Hematopoietic multipotent progenitor cell treated with erythropoietin and hydrocortisone succinate and interleukin-3 and kit ligand, for 4 days (in vitro differentiated cells): ENCODE measurements around the gene RGS1.

ENCODE experiments used
- DNase-seq: peaks from one replicate; pipeline ENCODE4 v3.0.0-alpha.2; 2015

The RGS1 gene

DNA sequence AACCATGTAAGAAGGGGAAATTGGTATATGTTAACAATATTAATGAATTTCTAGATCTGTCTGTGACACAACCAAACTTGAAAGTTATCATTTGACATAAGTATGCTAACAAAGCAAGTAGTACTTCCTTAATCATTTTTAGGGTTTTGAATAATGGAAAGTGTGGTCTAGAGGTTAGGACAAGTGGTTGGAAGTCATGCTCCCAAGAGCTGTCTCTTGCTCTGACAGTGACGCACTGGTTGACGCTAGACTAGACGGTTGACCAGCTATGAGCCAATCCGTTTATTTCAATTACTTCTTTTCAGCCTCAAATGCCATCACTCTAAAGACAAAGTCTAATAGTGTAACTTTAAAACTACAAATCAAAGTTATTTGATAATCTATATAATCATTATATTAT, 20.7 kb upstream of the RGS1 start:
- no peak for DNase-seq

DNA sequence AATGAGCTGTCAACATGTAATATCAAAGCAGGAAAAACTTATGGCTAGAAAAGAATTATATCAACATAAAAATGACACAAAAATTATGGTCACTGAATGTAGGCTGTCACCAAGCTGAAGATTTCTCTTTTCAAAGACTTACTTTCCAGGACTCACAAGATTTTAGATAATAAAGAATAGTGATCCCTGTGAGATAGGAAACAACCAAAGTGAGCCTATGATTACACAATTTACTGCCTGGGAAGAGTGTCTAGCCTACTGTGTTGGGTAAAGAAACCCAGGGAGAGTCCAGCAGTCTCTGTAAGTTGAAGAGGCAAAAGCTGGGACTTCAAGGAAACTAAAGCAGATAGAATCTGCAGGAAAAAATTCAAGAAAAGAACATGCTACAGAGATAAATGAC, 20.2 kb upstream of the RGS1 start:
- DNase-seq, result no peak

DNA sequence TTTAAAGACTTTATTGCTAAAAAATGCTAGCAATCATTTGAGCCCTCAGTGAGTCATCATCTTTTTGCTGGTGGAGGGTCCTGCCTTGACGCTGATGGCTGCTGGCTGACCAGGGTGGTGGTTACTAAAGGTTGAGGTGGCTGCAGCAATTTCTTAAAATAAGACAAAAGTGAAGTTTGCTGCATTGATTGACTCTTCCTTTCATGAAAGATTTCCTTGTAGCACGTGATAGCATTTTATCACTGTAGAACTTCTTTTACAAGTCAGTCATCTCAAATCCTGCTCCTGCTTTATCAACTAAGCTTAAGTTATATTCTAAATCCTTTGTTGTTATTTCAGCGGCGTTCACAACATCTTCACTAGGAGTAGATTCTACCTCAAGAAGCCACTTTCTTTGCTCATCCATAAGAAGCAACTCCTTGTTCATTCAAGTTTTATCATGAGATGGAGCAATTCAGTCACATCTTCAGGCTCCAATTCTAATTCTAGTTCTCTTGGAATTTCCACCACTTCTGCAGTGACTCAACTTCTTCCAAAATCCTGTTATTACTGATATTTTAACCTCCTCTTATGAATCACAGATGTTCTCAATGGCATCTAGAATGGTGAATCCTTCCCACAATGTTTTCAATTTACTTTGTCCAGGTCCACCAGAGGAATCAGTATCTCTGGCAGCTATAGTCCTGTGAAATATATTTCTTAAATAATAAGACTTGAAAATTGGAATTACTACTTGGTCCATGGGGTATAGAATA, 17.6 kb upstream of the RGS1 start:
- DNase-seq, result no peak

DNA sequence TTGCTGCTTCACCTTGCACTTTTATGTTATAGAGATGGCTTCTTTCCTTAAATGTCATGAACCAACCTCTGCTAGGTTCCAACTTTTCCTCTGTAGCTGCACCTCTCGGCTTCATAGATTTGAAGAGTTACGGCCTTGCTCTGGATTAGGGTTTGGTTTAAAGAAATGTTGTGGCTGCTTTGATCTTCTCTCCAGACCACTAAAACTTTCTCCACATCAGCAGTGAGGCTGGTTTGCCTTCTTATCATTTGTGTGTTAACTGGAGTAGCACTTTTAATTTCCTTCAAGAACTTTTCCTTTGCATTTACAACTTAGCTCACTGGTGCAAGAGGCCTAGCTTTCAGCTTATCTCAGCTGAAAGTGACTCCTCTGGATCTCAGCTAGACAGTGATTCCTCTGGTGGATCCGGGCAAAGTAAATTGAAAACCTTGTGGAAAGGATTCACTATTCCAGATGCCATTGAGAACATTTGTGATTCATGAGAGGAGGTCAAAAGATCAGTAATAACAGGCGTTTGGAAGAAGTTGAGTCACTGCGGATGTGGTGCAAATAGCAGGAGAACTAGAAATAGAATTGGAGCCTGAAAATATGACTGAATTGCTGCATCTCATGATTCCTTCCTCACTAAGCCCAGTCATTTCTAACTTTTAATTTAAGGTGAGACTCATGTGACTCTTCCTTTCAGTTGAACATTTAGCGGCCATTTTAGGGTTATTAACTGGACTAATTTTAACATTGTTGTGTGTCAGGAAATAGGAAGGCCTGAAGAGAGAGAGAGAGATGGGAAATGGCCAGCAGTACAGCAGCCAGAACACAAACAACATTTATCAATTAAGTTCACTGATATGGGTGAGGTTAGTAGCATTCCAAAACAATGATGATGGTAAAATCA, 16.2 kb upstream of the RGS1 start:
- no peak for DNase-seq

DNA sequence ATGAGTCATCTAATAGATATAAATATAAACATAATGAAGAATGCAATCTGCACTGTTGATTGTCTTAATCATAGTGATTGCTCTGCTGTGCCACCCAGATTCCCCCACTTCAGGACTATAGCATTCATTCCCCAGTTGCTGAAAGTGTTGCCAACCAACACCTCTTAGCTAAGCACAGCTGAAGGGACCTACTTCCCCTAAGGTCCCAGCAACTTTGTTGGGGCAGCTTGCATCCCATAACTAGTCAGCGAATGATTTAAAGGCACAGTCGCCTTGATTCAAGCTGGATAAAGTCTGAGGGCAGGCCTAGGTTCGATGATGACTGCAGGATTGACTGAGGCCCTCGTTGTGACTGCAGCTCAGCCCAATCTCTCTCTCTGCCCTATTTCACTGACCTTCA, 14.3 kb upstream of the RGS1 start:
- no peak for DNase-seq

DNA sequence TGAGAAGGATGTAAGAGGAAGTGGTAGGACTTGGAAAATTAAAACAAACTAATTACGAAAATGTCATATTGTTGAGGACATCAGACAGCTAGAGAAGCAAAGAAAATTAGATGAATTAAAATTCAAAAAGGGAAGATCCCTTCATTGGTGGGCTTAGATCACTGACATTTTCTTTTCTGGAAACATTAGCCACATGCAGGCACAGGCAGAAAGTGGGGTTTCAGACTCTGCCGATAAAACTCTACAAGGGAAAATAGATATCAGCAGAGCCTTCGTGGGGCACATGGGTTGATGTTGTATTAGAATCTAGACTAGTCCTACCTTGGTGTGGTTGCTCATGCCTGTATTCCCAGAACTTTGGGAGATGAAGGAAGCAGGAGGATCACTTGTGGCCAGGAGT, 12.4 kb upstream of the RGS1 start:
- no peak for DNase-seq

DNA sequence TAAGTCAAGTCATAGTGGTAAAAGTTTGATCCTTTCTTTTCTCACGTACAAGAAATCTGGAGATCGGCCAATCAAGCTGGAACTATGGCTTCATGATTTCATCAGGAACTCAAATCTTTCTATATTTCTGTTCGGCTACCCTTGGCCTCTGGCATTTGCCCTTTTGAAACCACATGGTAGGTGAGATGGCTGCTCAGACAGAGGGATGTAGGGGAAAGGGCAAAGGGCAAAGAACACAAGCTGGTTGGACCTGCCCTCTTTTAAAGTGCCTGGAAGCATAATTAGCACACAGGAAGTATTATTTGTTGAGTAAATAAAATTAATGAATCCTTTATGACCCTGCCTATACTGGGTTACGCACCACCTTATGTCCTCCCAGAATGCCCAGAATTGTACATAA, 11.5 kb upstream of the RGS1 start:
- DNase-seq, result no peak

DNA sequence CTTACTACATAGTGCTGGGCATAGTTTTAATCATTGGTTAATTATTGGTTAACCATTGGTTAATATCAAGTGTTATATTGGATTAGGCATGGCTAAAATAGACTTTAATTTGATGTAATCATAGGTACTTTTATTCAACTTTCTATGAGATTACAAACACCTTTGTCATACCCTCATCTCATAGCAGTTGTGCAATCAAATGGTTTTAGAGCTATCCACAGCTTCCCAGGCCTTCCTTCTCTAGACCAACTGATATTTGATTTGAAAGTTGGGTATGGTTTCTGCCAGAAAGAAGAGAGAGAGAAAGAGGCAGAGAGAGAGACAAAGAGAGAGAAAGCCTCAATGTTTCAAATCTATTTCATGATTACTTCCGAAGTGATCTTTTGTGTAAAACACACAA, 9.6 kb upstream of the RGS1 start:
- DNase-seq, result no peak

DNA sequence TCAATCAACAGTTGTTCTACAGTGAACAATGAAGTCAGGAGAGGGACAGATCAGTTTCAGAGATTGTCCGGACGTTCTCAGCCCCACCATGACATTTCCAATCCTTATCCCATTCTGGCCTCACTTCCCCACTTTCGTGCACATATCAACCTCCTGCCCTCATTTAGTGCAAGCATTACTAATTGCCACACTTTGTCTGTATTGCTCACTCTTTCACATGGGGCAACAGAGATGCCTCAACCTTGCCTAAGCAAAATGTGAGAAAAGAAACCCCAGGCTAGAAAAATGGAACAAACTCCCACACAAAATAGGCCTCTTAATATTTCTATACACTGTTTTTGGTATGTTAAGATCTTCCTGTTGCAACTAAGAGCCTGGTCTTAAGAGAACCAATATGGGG, 8.9 kb upstream of the RGS1 start:
- DNase-seq, result no peak

DNA sequence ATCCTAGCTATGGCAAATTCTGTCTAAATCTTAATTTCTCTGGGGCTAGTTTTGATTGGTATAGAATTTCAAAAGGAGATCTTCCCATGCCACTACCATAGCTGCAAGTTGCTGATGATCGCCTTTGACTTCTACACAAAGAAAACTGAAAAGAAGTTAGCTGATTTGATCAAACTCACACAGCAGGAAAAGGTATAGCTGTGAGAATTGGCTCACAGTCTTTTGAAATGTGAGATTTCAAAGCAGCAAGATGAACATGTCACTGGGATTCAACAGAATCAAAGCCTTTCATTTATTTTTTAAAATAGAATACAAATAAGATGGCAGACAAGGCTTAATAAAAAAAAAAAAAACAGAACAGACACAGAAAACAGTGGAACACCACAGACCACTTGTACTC, 7.5 kb upstream of the RGS1 start:
- no peak for DNase-seq

DNA sequence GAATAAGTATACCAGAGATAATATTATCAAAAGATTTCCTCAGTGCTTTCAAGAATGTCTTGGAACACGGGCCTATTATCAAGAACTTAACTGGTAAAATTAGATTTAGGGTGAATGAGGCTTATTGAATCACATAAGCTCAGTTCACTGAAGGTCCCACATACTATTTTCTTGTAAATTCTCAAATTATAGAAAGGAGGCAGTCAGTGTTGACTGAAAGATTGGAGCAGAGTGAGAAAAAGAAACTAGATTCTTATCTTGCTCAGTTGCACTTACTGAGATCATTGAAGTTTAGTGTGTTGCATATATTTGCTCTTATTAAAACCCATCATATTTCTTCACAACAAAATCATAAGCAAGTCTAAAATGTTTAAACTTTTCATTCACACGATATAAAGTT, 3.9 kb upstream of the RGS1 start:
- no peak for DNase-seq

DNA sequence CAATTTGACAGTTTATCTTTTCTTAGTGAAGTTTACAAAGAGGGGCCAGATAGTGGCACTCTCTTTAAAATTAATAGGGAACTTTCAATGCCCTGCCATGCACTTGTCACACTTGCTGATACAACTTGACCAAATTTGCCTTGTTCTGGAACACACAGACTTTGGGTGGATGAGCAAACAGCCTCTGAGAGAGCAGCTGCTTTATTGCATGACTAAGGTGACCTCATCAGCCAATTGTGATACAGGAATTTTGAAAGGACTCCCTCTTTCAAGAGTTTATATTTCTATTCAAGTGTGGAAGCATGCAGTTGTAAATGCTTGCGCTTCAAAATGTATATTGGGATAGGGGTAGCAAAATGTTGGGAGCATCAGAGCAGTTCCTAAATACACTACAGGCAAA, 2.1 kb upstream of the RGS1 start:
- DNase-seq, result peak; percentile 18

DNA sequence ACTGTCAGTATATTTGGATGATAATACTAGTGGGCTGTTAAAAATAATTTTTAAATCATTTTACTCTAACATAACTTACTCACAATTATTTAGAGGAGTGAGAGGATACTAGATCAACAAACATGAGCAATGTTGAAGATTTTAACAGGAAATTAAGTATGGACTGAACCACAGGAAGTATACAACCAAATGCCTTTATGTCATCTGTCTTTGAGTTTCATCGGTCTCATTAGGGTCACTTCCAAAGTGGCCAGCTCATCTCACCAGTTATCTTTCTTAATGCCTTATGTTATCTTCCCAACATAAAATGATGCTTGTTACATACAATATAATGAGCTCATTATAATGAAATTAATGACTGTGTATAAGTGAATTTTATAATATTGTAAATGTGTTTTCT, 1.5 kb upstream of the RGS1 start:
- no peak for DNase-seq

DNA sequence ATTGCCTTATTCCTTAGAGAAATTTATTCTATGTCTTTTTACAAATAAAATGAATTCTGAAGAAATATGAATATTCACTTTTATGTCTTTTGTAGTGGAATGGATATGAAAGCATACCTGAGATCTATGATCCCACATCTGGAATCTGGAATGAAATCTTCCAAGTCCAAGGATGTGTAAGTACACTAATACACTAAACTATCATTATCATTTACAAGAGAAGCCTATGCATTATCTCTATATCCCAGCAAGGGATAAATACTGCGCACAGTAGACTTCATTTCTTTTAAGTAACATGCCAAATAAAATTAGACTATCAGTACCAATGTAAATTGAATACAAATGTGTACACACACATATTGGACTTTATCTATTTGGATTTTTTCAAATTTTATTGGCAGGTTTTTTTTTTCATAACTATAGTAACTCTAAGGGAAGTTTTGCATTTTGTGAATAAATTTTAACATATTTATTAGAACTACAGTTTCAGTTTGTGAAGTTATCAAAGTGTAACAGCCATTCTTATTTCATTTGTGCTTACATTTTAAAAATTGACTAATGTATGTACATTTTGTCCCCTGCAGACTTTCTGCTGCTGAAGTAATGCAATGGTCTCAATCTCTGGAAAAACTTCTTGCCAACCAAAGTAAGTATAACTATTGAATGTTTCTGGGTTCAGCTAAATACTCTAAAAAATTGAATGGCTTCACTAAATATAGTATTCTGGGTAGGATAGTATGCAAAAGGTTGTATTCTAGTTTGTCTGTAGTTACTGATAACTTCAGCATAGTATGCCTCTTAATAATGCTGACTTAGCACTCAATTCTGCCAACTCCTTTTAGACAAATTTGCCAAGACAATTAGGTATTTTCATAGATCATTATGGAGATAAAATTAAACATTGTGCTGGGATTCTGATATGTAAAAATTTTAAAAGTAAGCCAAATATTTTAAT, 894 bp downstream of the RGS1 start:
- DNase-seq, result no peak

DNA sequence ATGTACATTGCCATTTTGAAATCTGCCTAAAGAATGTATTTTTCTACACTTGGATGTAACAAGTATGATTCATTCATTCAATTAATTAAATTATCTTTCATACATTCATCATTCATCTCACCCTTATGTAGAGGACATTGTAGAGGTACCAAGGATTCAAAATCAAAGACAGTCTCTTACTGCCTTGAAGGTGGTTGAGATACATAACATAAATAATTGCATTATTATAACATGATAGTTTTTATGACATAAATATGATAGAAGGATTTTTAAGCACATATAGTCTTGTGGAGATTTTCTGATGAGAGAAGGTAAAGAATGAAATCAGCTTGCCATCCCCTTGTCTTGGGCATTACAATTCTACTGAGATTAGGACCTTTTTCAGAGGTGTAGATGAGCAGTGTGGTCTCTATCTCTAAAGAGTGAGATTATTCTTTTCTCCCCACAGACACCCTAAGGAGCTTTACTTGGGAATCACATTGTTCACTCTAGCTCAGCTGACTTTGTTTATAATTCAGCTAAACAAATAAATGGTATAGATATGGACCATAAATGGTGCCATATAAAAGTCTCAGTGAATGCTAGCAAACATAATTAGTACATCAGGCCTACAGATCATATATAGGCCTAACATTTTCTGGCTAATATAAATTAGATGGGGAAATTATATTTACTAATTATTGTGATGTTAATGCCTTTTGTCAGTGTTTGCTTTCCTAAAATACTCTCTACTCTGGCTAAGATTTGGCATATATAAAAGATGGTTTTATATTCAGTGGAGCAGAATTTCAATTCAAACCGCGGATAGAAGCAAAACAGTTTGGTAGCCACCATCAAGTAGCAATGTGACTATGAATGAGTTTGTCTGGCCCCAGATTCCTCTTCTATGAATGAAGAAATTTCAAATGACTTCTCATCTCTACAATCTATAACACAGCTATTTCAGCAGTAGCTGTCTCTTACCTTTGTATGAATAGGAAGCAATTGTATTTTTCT, 1.9 kb downstream of the RGS1 start:
- DNase-seq, result no peak

DNA sequence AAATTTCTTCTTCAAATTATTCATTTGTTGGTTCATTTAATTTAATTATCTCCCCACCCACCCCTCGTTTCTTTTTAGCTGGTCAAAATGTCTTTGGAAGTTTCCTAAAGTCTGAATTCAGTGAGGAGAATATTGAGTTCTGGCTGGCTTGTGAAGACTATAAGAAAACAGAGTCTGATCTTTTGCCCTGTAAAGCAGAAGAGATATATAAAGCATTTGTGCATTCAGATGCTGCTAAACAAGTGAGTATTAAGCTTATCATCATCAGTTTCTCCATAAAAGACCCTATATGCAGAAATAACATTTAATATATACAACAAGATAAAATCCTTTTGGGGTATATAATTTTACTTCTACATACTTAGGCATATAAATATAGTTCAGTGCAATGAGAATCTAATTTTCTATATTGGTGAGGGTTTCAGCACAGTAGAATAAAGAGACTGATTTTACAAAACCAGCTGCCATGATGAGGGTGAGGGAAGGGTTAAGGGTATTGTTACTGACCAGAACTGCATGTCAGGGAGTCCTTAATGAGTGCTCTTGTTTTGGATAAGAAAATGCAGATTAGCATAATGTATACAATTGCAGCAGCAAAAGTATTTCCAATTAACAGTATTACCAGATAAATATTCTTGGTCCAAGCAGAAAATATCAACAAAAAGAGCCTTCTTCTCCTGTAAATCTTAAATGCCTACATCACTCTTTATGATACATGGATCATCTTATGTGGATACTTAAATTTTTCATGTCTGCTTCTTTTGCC, 2.8 kb downstream of the RGS1 start:
- DNase-seq, result no peak

DNA sequence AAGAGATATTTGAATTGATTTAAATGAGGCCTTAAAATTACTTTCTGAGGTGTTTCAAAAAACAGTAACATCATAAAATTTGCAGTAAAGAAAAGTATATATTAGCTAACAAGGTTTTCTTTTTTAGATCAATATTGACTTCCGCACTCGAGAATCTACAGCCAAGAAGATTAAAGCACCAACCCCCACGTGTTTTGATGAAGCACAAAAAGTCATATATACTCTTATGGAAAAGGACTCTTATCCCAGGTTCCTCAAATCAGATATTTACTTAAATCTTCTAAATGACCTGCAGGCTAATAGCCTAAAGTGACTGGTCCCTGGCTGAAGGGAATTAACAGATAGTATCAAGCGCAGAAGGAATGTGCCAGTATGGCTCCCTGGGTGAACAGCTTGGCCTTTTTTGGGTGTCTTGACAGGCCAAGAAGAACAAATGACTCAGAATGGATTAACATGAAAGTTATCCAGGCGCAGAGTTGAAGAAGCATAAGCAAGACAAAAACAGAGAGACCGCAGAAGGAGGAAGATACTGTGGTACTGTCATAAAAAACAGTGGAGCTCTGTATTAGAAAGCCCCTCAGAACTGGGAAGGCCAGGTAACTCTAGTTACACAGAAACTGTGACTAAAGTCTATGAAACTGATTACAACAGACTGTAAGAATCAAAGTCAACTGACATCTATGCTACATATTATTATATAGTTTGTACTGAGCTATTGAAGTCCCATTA, 3.6 kb downstream of the RGS1 start:
- DNase-seq, result no peak

DNA sequence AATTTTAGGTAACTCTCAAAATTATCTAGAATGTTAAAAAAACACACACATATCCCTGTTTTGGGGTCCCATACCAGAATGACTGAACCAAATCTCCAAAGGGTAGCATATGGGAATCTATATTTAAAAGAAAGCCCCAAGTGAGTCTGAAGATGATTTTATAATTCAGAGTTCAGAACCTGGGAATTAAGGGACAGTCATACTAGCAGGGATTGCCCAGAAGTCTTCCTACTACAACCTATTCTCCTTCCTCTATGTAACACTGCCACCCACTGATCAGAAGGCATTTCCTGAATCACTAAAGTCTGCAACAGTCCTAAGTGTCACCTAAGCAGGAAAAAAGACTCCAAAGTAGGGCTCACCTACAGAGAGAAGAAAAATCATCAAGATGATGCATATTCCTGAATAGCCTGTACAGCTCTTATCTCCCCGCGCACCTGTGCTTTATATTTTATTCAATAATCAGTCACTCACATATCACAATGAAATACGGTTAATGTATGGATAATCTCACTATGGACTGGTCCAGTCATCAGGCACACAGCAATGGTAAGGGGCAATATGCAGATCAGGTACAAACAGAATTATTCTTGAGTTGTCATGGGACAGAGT, 4.9 kb downstream of the RGS1 start:
- DNase-seq, result peak; percentile 68

DNA sequence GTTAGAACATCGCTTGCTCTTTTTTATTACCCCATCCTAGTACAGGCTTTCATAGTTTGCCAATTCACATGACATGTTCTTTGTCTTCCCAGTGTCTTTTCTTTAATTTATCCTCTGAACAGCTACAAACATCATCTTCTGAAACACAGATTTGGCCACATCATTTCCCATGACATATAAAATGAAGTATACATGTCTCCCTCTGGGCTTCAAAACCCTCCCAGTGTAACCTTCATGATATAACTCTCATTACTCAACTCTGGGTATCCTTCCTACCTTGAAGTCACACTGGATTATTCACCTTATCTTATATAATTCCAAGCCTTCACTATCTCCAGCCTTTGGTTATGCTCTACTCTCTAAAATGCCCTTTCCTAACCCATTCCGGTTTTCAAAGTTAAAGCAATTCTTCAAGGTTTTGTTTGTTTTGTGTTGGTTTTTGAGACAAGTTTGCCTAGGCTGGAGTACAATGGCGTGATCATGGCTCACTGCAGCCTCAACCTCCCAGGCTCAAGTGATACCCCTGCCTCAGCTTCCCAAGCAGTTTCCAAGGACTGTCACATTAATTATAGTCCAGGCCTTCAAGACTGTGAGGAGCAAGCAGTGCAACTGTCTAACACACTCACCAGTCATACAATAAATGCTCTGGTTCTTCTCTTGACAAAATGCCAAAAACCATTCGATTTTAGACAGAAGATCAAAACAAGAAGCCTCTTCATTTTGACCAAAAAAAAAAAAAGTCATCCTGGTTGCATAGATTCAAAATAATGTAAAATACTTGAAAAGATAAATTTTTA, 5.8 kb downstream of the RGS1 start:
- DNase-seq, result no peak
